Cardiac ventricle fibroblast (primary cell): Measurements from ENCODE around the gene PLCE1. TPM values are rescaled to one million over a fixed set of nuclear protein-coding genes. Genes with fewer than 3 reads are reported as not detected.

Experiments
- total RNA-seq: library from RNA; depleted of rRNA; stranded (reverse); fragments of >200 nt; gene quantifications from 2 replicates; pipeline ENCODE4 v1.2.3, GENCODE V29; 2015

The PLCE1 gene
- 4.2 and 4.9 TPM in 2 replicates for total RNA-seq

GRCh38 chr10:93993782-93994437, at the start of gene PLCE1:
Gene PLCE1, plus strand, starts transcription at chr10:93993931. Its CDS starts 37,116 bp downstream, at chr10:94031047.

Other genes starting within 250 kb of the PLCE1 start
- not detected in 2 replicates for gene LGI1, start 236.0 kb upstream of the PLCE1 start, total RNA-seq
- gene SLC35G1, start 100.0 kb upstream of the PLCE1 start, total RNA-seq: 3.7 and 5.6 TPM in 2 replicates